Panc1 (cell line): ENCODE measurements around the gene USP31. TPM values are rescaled to one million over a fixed set of nuclear protein-coding genes. Genes with fewer than 3 reads are reported as not detected.

Source experiments
- ATAC-seq: fragments of 200-7000 bp; cut with Tn5 transposase; 2 replicates; pipeline ENCODE4 v1.9.1; 2020; ENCODE audit warnings: mild to moderate bottlenecking, moderate library complexity
- BruUV-seq: library from RNA; stranded (reverse); fragments of 400-500 nt; replicated peaks from 2 replicates; lab custom pipeline; 2021; lab: Mats Ljungman, UMichigan
- CTCF ChIA-PET: fragments of 300-600 bp; sonication (Branson Sonifier 250); formaldehyde crosslinking; loops from one replicate; lab custom pipeline; 2022; ENCODE audit warnings: antibody characterized with exemption; lab: Charles Lee
- POLR2A ChIA-PET: fragments of 300-600 bp; sonication (Branson Sonifier 250); formaldehyde crosslinking; loops from one replicate; lab custom pipeline; 2022; ENCODE audit warnings: antibody characterized with exemption; lab: Charles Lee
- DNase-seq: peaks from one replicate; pipeline ENCODE4 v3.0.0-alpha.2; 2010; ENCODE audit warnings: low read depth, low spot score
- H3K27ac ChIP-seq: 2 replicates; pipeline ENCODE4 v1.5.1; 2011; ENCODE audit warnings: mild to moderate bottlenecking, low read length, inconsistent platforms
- H3K27me3 ChIP-seq: fragments of 200-500 bp; sonication (Bioruptor generic); 2 replicates; pipeline ENCODE4 v1.6.0; 2014; ENCODE audit warnings: low read length, inconsistent platforms; ENCODE audit not compliant: control insufficient read depth, insufficient read depth
- H3K36me3 ChIP-seq: fragments of 200-500 bp; sonication (Bioruptor generic); 2 replicates; pipeline ENCODE4 v1.5.1; 2014; ENCODE audit warnings: inconsistent platforms, mild to moderate bottlenecking, low read length, moderate library complexity; ENCODE audit not compliant: control insufficient read depth, insufficient read depth
- H3K4me1 ChIP-seq: 2 replicates; pipeline ENCODE4 v1.5.1; 2011; ENCODE audit warnings: inconsistent platforms, mild to moderate bottlenecking, low read length, moderate library complexity; ENCODE audit not compliant: control insufficient read depth, insufficient read depth
- H3K4me3 ChIP-seq, 2 experiments: 2 replicates each; pipeline ENCODE4 v1.5.1; 2011 to 2012; ENCODE audit warnings: low read depth in 2 of 2, low read length in 2 of 2, mild to moderate bottlenecking in 2 of 2, inconsistent platforms in 1 of 2, moderate library complexity in 1 of 2
- H3K9me3 ChIP-seq: fragments of 200-500 bp; sonication (Bioruptor generic); 2 replicates; pipeline ENCODE4 v1.5.1; 2014; ENCODE audit warnings: low read depth, mild to moderate bottlenecking, inconsistent platforms, low read length, moderate library complexity; ENCODE audit not compliant: control insufficient read depth, insufficient read depth
- POLR2AphosphoS5 ChIP-seq: IDR thresholded peaks from 2 replicates; pipeline ENCODE4 v1.6.1; 2012; ENCODE audit warnings: mild to moderate bottlenecking, low read depth, low read length, moderate library complexity
- SIN3A ChIP-seq: IDR thresholded peaks from 2 replicates; pipeline ENCODE4 v1.6.1; 2012; ENCODE audit warnings: low read depth, mild to moderate bottlenecking, low read length, moderate library complexity, borderline replicate concordance; ENCODE audit not compliant: insufficient read depth
- TCF7L2 ChIP-seq: IDR thresholded peaks from 2 replicates; pipeline ENCODE4 v1.6.1; 2011; ENCODE audit warnings: mild to moderate bottlenecking, low read depth, low read length, inconsistent platforms
- in situ Hi-C: cut with HindIII; loops from 2 replicates; pipeline ENCODE4 v1.10.0; 2016; ENCODE audit warnings: low sequenced_read_pairs, low pct_unique_long_range_greater_than_20kb
- intact Hi-C: fragments of 100-400 bp; cut with micrococcal nuclease; formaldehyde crosslinking; loops from one replicate; pipeline ENCODE4 v1.10.0; 2022; ENCODE audit not compliant: unreplicated experiment
- total RNA-seq: library from RNA; stranded (reverse); gene quantifications from one replicate; pipeline ENCODE4 v1.2.1, GENCODE V29; 2021; ENCODE audit not compliant: unreplicated experiment
- TF ChIP-seq, protein P1 (sequence below): fragments of 450-650 bp; IDR thresholded peaks from 2 replicates; pipeline ENCODE4 v1.5.1; 2017; ENCODE audit warnings: mild to moderate bottlenecking
- TF ChIP-seq, protein P2 (sequence below), 2 experiments: IDR thresholded peaks; 2 replicates each; pipeline ENCODE4 v1.6.1; 2011 to 2012; ENCODE audit warnings: low read depth in 2 of 2, control low read depth in 1 of 2, low read length in 1 of 2, mild to moderate bottlenecking in 1 of 2, moderate library complexity in 1 of 2; ENCODE audit not compliant: insufficient read depth in 1 of 2

The USP31 gene
- total RNA-seq, 1 experiment from 2014 or later: 27.2 TPM

DNA sequence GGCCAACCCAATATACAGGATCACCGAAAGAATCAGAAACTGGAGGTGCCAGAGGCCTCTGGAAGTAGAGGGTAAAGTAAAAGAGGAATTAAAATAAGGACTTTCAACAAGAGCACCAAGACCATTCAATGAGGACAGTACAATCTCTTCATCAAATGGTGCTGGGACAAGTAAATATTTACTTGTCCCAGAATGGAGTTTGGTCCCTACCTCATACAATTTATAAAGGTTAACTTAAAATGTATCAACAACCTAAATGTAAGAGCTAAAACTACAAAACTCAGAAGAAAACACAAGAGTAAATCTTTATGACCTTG, 56.5 kb downstream of the USP31 start:
- POLR2A ChIA-PET: no interaction called here
- ATAC-seq (no peak), DNase-seq (no peak)
- no peaks in the 10 kb centered on the region for H3K4me1 ChIP-seq
- H3K9me3 ChIP-seq: no peaks in the 10 kb centered on the region
- peaks cover 6% of the 10 kb centered on the region for H3K36me3 ChIP-seq
- no peaks in the 10 kb centered on the region for H3K27me3 ChIP-seq
- intact Hi-C loops (no loop called here), in situ Hi-C loops (no loop called here)
- BruUV-seq: no TSS peak
- H3K4me3 ChIP-seq: no peak overlapping the region
- CTCF ChIA-PET: no interaction called here
- H3K27ac ChIP-seq: no peak overlapping the region
- TF ChIP-seq, protein P1, sequence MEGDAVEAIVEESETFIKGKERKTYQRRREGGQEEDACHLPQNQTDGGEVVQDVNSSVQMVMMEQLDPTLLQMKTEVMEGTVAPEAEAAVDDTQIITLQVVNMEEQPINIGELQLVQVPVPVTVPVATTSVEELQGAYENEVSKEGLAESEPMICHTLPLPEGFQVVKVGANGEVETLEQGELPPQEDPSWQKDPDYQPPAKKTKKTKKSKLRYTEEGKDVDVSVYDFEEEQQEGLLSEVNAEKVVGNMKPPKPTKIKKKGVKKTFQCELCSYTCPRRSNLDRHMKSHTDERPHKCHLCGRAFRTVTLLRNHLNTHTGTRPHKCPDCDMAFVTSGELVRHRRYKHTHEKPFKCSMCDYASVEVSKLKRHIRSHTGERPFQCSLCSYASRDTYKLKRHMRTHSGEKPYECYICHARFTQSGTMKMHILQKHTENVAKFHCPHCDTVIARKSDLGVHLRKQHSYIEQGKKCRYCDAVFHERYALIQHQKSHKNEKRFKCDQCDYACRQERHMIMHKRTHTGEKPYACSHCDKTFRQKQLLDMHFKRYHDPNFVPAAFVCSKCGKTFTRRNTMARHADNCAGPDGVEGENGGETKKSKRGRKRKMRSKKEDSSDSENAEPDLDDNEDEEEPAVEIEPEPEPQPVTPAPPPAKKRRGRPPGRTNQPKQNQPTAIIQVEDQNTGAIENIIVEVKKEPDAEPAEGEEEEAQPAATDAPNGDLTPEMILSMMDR: no peak
- TF ChIP-seq, protein P2, sequence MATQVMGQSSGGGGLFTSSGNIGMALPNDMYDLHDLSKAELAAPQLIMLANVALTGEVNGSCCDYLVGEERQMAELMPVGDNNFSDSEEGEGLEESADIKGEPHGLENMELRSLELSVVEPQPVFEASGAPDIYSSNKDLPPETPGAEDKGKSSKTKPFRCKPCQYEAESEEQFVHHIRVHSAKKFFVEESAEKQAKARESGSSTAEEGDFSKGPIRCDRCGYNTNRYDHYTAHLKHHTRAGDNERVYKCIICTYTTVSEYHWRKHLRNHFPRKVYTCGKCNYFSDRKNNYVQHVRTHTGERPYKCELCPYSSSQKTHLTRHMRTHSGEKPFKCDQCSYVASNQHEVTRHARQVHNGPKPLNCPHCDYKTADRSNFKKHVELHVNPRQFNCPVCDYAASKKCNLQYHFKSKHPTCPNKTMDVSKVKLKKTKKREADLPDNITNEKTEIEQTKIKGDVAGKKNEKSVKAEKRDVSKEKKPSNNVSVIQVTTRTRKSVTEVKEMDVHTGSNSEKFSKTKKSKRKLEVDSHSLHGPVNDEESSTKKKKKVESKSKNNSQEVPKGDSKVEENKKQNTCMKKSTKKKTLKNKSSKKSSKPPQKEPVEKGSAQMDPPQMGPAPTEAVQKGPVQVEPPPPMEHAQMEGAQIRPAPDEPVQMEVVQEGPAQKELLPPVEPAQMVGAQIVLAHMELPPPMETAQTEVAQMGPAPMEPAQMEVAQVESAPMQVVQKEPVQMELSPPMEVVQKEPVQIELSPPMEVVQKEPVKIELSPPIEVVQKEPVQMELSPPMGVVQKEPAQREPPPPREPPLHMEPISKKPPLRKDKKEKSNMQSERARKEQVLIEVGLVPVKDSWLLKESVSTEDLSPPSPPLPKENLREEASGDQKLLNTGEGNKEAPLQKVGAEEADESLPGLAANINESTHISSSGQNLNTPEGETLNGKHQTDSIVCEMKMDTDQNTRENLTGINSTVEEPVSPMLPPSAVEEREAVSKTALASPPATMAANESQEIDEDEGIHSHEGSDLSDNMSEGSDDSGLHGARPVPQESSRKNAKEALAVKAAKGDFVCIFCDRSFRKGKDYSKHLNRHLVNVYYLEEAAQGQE (IDR thresholded peaks at IDR 0.05; ENCODE audit: insufficient read depth in 1 of 2, low read depth in 2 of 2, low read length in 1 of 2): no peak
- no peak for TF ChIP-seq SIN3A
- no peak for TF ChIP-seq POLR2AphosphoS5
- no peak for TF ChIP-seq TCF7L2

DNA sequence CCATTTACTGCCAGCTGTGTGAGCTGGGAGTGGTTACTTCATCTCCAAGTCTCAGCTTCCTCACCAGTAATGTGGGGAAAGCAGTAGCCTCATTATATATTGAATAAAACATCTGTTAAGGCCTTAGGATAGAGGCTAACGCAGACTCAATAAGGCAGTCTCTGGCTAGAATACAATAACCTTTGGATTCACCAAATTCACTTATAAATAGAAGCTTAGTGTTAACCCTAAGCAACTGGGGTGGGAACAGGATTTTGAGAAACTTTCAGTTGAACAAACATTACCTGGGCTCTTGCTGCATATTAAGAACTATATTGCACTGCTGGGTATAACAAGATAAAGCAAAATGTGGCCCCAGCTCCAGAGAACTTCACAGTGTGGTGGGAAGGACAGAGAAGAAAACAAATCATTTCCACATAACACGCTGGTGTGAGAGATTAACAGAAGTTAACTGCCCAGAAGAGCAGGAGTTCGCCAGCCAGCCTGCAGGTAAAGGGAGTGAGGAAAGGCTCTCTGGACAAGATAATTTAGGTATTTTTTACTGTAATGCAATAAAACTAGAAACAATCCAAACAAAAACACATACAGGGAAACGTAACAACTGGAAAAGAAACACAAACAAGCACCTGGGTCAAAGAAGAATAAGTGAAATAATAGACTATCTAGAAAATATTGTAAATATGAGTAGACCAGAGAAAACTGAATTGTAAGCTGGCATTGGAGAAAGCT, 57.0 kb downstream of the USP31 start:
- H3K27me3 ChIP-seq: no peaks in the 10 kb centered on the region
- H3K9me3 ChIP-seq: no peaks in the 10 kb centered on the region
- intact Hi-C loops (no loop called here), in situ Hi-C loops (no loop called here)
- H3K36me3 ChIP-seq: peaks cover 10% of the 10 kb centered on the region
- H3K27ac ChIP-seq: no peak overlapping the region
- TF ChIP-seq POLR2AphosphoS5: no peak
- TF ChIP-seq, protein P2 (IDR thresholded peaks at IDR 0.05; ENCODE audit: insufficient read depth in 1 of 2, low read depth in 2 of 2, low read length in 1 of 2): no peak
- TF ChIP-seq SIN3A: no peak
- TF ChIP-seq, protein P1: no peak
- no peak for TF ChIP-seq TCF7L2
- ChIA-PET CTCF (no interaction called here), POLR2A (no interaction called here)
- H3K4me1 ChIP-seq: no peaks in the 10 kb centered on the region
- DNase-seq: no peak
- no TSS peak for BruUV-seq
- no peak for ATAC-seq
- no peak overlapping the region for H3K4me3 ChIP-seq
